ENCODE results near the gene ARID1B. TPM values are rescaled to one million over a fixed set of nuclear protein-coding genes. Genes with fewer than 3 reads are reported as not detected.

The ARID1B gene
- total RNA-seq, 1 donor from 2014 or later, result 75.4 TPM

DNA sequence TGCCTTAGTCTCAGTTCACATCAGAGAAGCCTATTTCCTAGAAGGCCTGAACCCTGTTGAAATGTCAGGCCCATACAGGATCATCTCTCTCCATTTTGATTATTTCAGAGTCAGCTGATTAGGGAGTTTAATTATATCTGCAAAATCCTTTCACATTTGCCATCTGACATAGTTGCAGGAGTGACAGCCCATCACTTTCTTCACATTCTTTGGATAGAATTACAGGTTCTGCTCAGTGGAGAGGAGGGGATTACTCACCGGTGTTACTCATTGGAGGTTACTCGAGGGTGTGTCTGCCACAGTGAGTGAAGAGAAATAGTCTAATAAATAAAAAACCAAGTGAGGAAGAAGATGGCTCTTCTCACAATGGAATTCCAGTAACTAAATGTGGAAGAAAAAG is 329.3 kb downstream of the ARID1B start:
- no peaks in the 10 kb centered on the region for H3K9me3 ChIP-seq (ENCODE audit: insufficient read depth, low read depth, low read length)
- H2AFZ ChIP-seq (ENCODE audit: low read depth, low read length), result no peak overlapping the region
- H3K4me3 Mint-ChIP-seq (ENCODE audit: unreplicated experiment), result no peak overlapping the region
- no peak for TF ChIP-seq EZH2 (IDR thresholded peaks at IDR 0.05; ENCODE audit: insufficient read depth, low read length)
- TF ChIP-seq, protein P1, sequence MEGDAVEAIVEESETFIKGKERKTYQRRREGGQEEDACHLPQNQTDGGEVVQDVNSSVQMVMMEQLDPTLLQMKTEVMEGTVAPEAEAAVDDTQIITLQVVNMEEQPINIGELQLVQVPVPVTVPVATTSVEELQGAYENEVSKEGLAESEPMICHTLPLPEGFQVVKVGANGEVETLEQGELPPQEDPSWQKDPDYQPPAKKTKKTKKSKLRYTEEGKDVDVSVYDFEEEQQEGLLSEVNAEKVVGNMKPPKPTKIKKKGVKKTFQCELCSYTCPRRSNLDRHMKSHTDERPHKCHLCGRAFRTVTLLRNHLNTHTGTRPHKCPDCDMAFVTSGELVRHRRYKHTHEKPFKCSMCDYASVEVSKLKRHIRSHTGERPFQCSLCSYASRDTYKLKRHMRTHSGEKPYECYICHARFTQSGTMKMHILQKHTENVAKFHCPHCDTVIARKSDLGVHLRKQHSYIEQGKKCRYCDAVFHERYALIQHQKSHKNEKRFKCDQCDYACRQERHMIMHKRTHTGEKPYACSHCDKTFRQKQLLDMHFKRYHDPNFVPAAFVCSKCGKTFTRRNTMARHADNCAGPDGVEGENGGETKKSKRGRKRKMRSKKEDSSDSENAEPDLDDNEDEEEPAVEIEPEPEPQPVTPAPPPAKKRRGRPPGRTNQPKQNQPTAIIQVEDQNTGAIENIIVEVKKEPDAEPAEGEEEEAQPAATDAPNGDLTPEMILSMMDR (IDR thresholded peaks at IDR 0.05; ENCODE audit: insufficient read depth, low read depth, low read length), result no peak
- H3K27me3 ChIP-seq (ENCODE audit: insufficient read depth, low read length), result no peaks in the 10 kb centered on the region
- H4K20me1 ChIP-seq (ENCODE audit: insufficient read depth, low read length), result no peaks in the 10 kb centered on the region
- H3K4me1 Mint-ChIP-seq (ENCODE audit: low read depth, unreplicated experiment), result peaks cover 46% of the 10 kb centered on the region
- peak overlapping the region; percentile 18 for H3K9ac ChIP-seq (ENCODE audit: low read length)
- H3K36me3 ChIP-seq (ENCODE audit: insufficient read depth, low read length), result no peaks in the 10 kb centered on the region
- FAIRE-seq (no peak), DNase-seq (ENCODE audit: low read depth) (peak; percentile 63)
- peak overlapping the region; percentile 30 for H3K4me2 ChIP-seq (ENCODE audit: low read length)
- no peaks in the 10 kb centered on the region for H3K27me3 Mint-ChIP-seq (ENCODE audit: low read depth, unreplicated experiment)
- peaks cover 40% of the 10 kb centered on the region for H3K4me1 ChIP-seq (ENCODE audit: insufficient read depth, low read length)
- no peak overlapping the region for H3K4me3 ChIP-seq (ENCODE audit: insufficient read depth, low read depth, low read length)
- H3K36me3 Mint-ChIP-seq (ENCODE audit: low read depth, unreplicated experiment), result no peaks in the 10 kb centered on the region
- H3K27ac ChIP-seq (ENCODE audit: low read depth, low read length), result peak overlapping the region; percentile 90
- H3K27ac Mint-ChIP-seq (ENCODE audit: unreplicated experiment), result peak overlapping the region; percentile 56
- H3K9me3 Mint-ChIP-seq (ENCODE audit: unreplicated experiment), result no peaks in the 10 kb centered on the region
- H3K79me2 ChIP-seq (ENCODE audit: insufficient read depth, low read length), result peaks cover 12% of the 10 kb centered on the region

DNA sequence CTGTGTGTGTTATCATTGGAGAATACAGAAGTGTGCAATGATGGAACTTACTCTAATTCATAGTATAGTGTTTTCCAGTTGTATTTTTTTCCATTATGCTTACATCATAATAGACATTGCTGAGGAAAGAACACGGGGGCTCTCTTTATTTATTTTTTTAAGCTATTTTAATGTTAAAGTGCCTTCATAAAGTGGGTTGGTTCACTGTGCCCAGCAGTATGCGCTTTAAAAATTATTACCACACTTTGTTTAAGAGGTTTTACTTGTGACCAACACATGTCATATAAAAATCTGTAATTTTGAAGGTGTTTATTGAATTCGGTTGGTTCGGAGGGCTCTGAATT is 330.4 kb downstream of the ARID1B start:
- Mint-ChIP-seq H3K4me3 (ENCODE audit: unreplicated experiment) (no peak overlapping the region), H3K27me3 (ENCODE audit: low read depth, unreplicated experiment) (no peaks in the 10 kb centered on the region), H3K36me3 (ENCODE audit: low read depth, unreplicated experiment) (no peaks in the 10 kb centered on the region), H3K4me1 (ENCODE audit: low read depth, unreplicated experiment) (peaks cover 47% of the 10 kb centered on the region), H3K9me3 (ENCODE audit: unreplicated experiment) (no peaks in the 10 kb centered on the region), H3K27ac (ENCODE audit: unreplicated experiment) (peak overlapping the region; percentile 56)
- Histone ChIP-seq H3K9ac (ENCODE audit: low read length) (peak overlapping the region; percentile 60), H3K36me3 (ENCODE audit: insufficient read depth, low read length) (no peaks in the 10 kb centered on the region), H3K79me2 (ENCODE audit: insufficient read depth, low read length) (peaks cover 12% of the 10 kb centered on the region), H3K4me3 (ENCODE audit: insufficient read depth, low read depth, low read length) (no peak overlapping the region), H3K4me1 (ENCODE audit: insufficient read depth, low read length) (peaks cover 40% of the 10 kb centered on the region), H3K9me3 (ENCODE audit: insufficient read depth, low read depth, low read length) (no peaks in the 10 kb centered on the region), H2AFZ (ENCODE audit: low read depth, low read length) (no peak overlapping the region), H4K20me1 (ENCODE audit: insufficient read depth, low read length) (no peaks in the 10 kb centered on the region), H3K4me2 (ENCODE audit: low read length) (peak overlapping the region; percentile 66), H3K27me3 (ENCODE audit: insufficient read depth, low read length) (no peaks in the 10 kb centered on the region), H3K27ac (ENCODE audit: low read depth, low read length) (peak overlapping the region; percentile 90)
- DNase-seq (ENCODE audit: low read depth), result no peak
- TF ChIP-seq, protein P1 (IDR thresholded peaks at IDR 0.05; ENCODE audit: insufficient read depth, low read depth, low read length), result no peak
- no peak for TF ChIP-seq EZH2 (IDR thresholded peaks at IDR 0.05; ENCODE audit: insufficient read depth, low read length)
- no peak for FAIRE-seq

DNA sequence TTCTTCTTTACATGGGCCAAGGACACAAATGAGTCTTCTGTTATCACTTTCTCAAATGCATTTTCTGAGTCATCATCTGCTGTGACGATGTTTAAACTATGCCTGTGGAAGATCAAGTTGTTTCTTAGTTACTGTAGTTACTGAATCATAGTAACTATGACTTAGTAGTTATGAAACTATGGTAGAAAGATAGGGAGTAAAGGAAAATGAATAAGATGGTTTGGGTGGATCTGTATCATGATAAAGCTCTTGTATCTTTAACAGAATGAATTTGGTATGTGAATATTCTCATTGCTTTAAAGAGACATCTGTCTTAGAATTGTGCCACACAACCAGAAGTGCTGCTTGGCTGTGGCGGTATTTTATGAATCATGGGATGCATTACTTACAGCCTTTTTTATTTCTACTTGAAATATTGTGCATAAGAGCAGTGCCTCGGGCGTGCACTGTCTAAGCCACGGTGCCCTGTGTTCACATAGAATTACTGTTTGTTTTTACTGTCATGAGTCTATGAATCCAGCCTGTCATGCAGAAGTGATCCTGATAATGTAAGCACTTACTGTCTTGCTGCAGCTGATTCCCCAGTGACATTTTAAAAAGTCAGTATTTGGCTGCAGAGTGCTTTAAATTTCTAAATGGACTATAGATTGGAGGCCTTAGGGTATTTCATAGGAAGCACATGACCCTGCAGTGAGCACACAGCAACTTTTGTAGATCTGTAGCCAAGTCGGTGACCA is 330.9 kb downstream of the ARID1B start:
- Histone ChIP-seq H3K36me3 (ENCODE audit: insufficient read depth, low read length) (no peaks in the 10 kb centered on the region), H3K4me1 (ENCODE audit: insufficient read depth, low read length) (peaks cover 40% of the 10 kb centered on the region), H3K27ac (ENCODE audit: low read depth, low read length) (peak overlapping the region; percentile 90), H4K20me1 (ENCODE audit: insufficient read depth, low read length) (no peaks in the 10 kb centered on the region), H2AFZ (ENCODE audit: low read depth, low read length) (no peak overlapping the region), H3K9me3 (ENCODE audit: insufficient read depth, low read depth, low read length) (no peaks in the 10 kb centered on the region), H3K4me2 (ENCODE audit: low read length) (peak overlapping the region; percentile 66), H3K27me3 (ENCODE audit: insufficient read depth, low read length) (no peaks in the 10 kb centered on the region), H3K4me3 (ENCODE audit: insufficient read depth, low read depth, low read length) (no peak overlapping the region), H3K9ac (ENCODE audit: low read length) (peak overlapping the region; percentile 72), H3K79me2 (ENCODE audit: insufficient read depth, low read length) (peaks cover 12% of the 10 kb centered on the region)
- no peak overlapping the region for H3K4me3 Mint-ChIP-seq (ENCODE audit: unreplicated experiment)
- H3K4me1 Mint-ChIP-seq (ENCODE audit: low read depth, unreplicated experiment), result peaks cover 47% of the 10 kb centered on the region
- no peak for TF ChIP-seq EZH2 (IDR thresholded peaks at IDR 0.05; ENCODE audit: insufficient read depth, low read length)
- TF ChIP-seq, protein P1 (IDR thresholded peaks at IDR 0.05; ENCODE audit: insufficient read depth, low read depth, low read length), result no peak
- FAIRE-seq (peak; percentile 45), DNase-seq (ENCODE audit: low read depth) (peak; percentile 96)
- H3K36me3 Mint-ChIP-seq (ENCODE audit: low read depth, unreplicated experiment), result peaks cover under 1% of the 10 kb centered on the region
- H3K9me3 Mint-ChIP-seq (ENCODE audit: unreplicated experiment), result no peaks in the 10 kb centered on the region
- H3K27me3 Mint-ChIP-seq (ENCODE audit: low read depth, unreplicated experiment), result no peaks in the 10 kb centered on the region
- peak overlapping the region; percentile 56 for H3K27ac Mint-ChIP-seq (ENCODE audit: unreplicated experiment)

Data from astrocyte (in vitro differentiated cells and primary cell).